Natural killer cell (primary cell): ENCODE results near the gene TPD52L2. TPM values are rescaled to one million over a fixed set of nuclear protein-coding genes. Genes with fewer than 3 reads are reported as not detected.

Experiments used
- ATAC-seq, 3 donors: fragments of 150-1000 bp in 2 of 3; fragments of 200-7000 bp in 1 of 3; cut with Tn5 transposase; 1 replicate in 1 of 3; 2 replicates in 2 of 3; pipeline ENCODE4 v1.10.0; 2021; ENCODE audit warnings: mild to moderate bottlenecking in 2 of 3, moderate library complexity in 2 of 3
- DNase-seq, 2 donors: peaks; one replicate each; pipeline versions ENCODE4 v3.0.0 to v3.0.0-alpha.2; 2013 to 2021; ENCODE audit warnings: mixed read lengths in 1 of 2
- H3K27ac ChIP-seq: one replicate; pipeline ENCODE4 v1.5.1; 2013; ENCODE audit warnings: mild to moderate bottlenecking, low read length
- H3K27me3 ChIP-seq: one replicate; pipeline ENCODE4 v1.6.1; 2013; ENCODE audit warnings: low read length; ENCODE audit not compliant: control insufficient read depth, insufficient read depth
- H3K36me3 ChIP-seq: one replicate; pipeline ENCODE4 v1.6.1; 2013; ENCODE audit warnings: low read length; ENCODE audit not compliant: control insufficient read depth, insufficient read depth
- H3K4me1 ChIP-seq: one replicate; pipeline ENCODE4 v1.6.1; 2013; ENCODE audit warnings: low read length; ENCODE audit not compliant: control insufficient read depth, insufficient read depth
- H3K4me3 ChIP-seq: one replicate; pipeline ENCODE4 v1.5.1; 2013; ENCODE audit warnings: low read length
- H3K9me3 ChIP-seq: one replicate; pipeline ENCODE4 v1.6.1; 2013; ENCODE audit warnings: low read length; ENCODE audit not compliant: control insufficient read depth, insufficient read depth
- H3K27ac Mint-ChIP-seq, 2 donors: one replicate each; pipeline ENCODE4 v1.8.0; 2022; ENCODE audit warnings: mild to moderate bottlenecking in 2 of 2, mixed read lengths in 2 of 2, moderate library complexity in 1 of 2
- H3K27me3 Mint-ChIP-seq, 2 donors: one replicate each; pipeline ENCODE4 v1.8.0; 2022; ENCODE audit warnings: low read depth in 2 of 2, mixed read lengths in 2 of 2
- H3K36me3 Mint-ChIP-seq: one replicate; pipeline ENCODE4 v1.8.0; 2022; ENCODE audit warnings: mixed read lengths
- H3K4me1 Mint-ChIP-seq, 2 donors: one replicate each; pipeline ENCODE4 v1.8.0; 2022; ENCODE audit warnings: mixed read lengths in 2 of 2
- H3K4me3 Mint-ChIP-seq: one replicate; pipeline ENCODE4 v1.8.0; 2022; ENCODE audit warnings: mild to moderate bottlenecking, moderate library complexity, mixed read lengths
- H3K9me3 Mint-ChIP-seq, 2 donors: one replicate each; pipeline ENCODE4 v1.8.0; 2022; ENCODE audit warnings: mixed read lengths in 2 of 2
- CTCF ChIP-seq: fragments of 200-600 bp; IDR thresholded peaks from one replicate; pipeline ENCODE4 v1.8.0; 2022; ENCODE audit warnings: antibody characterized with exemption
- WGBS: methylation state at CpG from one replicate; pipeline ENCODE4 v1.1.7; 2013; ENCODE audit warnings: missing lambda C conversion rate; ENCODE audit not compliant: insufficient coverage; 5-methylcytosine and 5-hydroxymethylcytosine counted together
- intact Hi-C: fragments of 100-400 bp; cut with micrococcal nuclease; formaldehyde crosslinking; loops from one replicate; pipeline ENCODE4 v1.14.2; 2022
- total RNA-seq, 4 donors: library from RNA; stranded (reverse); fragments of 120-200 nt in 1 of 4; gene quantifications; one replicate each; pipeline versions ENCODE4 v1.2.3 to v1.2.4, GENCODE V29; 2013 to 2022

The TPD52L2 gene
- total RNA-seq, 3 donors from 2014 or later (not counting 1 experiment from before 2014, with no cell fraction given) = 36.8 to 47.2 (median 45.1) TPM

- 93% methylated on average over 23 of the region's 23 CpGs for WGBS
- TF ChIP-seq CTCF = no peak
- Histone ChIP-seq H3K36me3 (peaks cover 17% of the 10 kb centered on the region), H3K9me3 (peaks cover 14% of the 10 kb centered on the region), H3K27me3 (no peaks in the 10 kb centered on the region), H3K27ac (no peak overlapping the region), H3K4me3 (no peak overlapping the region), H3K4me1 (no peaks in the 10 kb centered on the region)
- Mint-ChIP-seq H3K9me3 (peaks cover 0 to 3% of the 10 kb centered on the region in 2 donors), H3K4me1 (peaks cover 0 to 13% of the 10 kb centered on the region in 2 donors), H3K36me3 (no peaks in the 10 kb centered on the region), H3K4me3 (no peak overlapping the region), H3K27me3 (no peaks in the 10 kb centered on the region), H3K27ac (no peak overlapping the region)
- intact Hi-C loops = no loop called here
- DNase-seq = no peak
- ATAC-seq = no peak
Observed at GRCh38 chr20:63920226-63920625, 55.2 kb downstream of the TPD52L2 start.

- WGBS = 97% methylated on average over 2 of the region's 8 CpGs
- H3K4me3 Mint-ChIP-seq = no peak overlapping the region
- TF ChIP-seq CTCF = no peak
- DNase-seq = no peak
- Histone ChIP-seq H3K27me3 (no peaks in the 10 kb centered on the region), H3K9me3 (no peaks in the 10 kb centered on the region), H3K27ac (no peak overlapping the region), H3K4me1 (no peaks in the 10 kb centered on the region), H3K36me3 (peaks cover 21% of the 10 kb centered on the region), H3K4me3 (no peak overlapping the region)
- H3K4me1 Mint-ChIP-seq = peaks cover 9 to 11% of the 10 kb centered on the region in 2 donors
- H3K27me3 Mint-ChIP-seq = no peaks in the 10 kb centered on the region
- H3K27ac Mint-ChIP-seq = peak overlapping the region in 1 of 2 donors; percentile 18
- H3K9me3 Mint-ChIP-seq = no peaks in the 10 kb centered on the region
- no peaks in the 10 kb centered on the region for H3K36me3 Mint-ChIP-seq
- no peak for ATAC-seq
- intact Hi-C loops = no loop called here
Observed at GRCh38 chr20:63923651-63924050, 58.6 kb downstream of the TPD52L2 start.

GRCh38 chr20:63924241-63924640, 59.2 kb downstream of the TPD52L2 start:
- no peak overlapping the region for H3K4me3 ChIP-seq
- Mint-ChIP-seq H3K9me3 (no peaks in the 10 kb centered on the region), H3K27ac (peak overlapping the region in 1 of 2 donors; percentile 18), H3K4me1 (peaks cover 9 to 11% of the 10 kb centered on the region in 2 donors), H3K36me3 (no peaks in the 10 kb centered on the region), H3K27me3 (no peaks in the 10 kb centered on the region), H3K4me3 (no peak overlapping the region)
- no peaks in the 10 kb centered on the region for H3K9me3 ChIP-seq
- no peaks in the 10 kb centered on the region for H3K27me3 ChIP-seq
- DNase-seq (no peak), ATAC-seq (no peak)
- no peaks in the 10 kb centered on the region for H3K4me1 ChIP-seq
- WGBS = 73% methylated on average over 9 of the region's 9 CpGs
- TF ChIP-seq CTCF = no peak
- no peak overlapping the region for H3K27ac ChIP-seq
- intact Hi-C loops = no loop called here
- H3K36me3 ChIP-seq = peaks cover 24% of the 10 kb centered on the region

- Mint-ChIP-seq H3K4me3 (no peak overlapping the region), H3K4me1 (peaks cover 9 to 11% of the 10 kb centered on the region in 2 donors), H3K9me3 (no peaks in the 10 kb centered on the region), H3K27ac (no peak overlapping the region), H3K27me3 (no peaks in the 10 kb centered on the region), H3K36me3 (no peaks in the 10 kb centered on the region)
- H3K27ac ChIP-seq = no peak overlapping the region
- TF ChIP-seq CTCF = no peak
- H3K4me1 ChIP-seq = no peaks in the 10 kb centered on the region
- WGBS = 94% methylated on average over 8 of the region's 8 CpGs
- intact Hi-C loops = no loop called here
- no peak for ATAC-seq
- DNase-seq = no peak
- no peak overlapping the region for H3K4me3 ChIP-seq
- no peaks in the 10 kb centered on the region for H3K9me3 ChIP-seq
- no peaks in the 10 kb centered on the region for H3K27me3 ChIP-seq
- H3K36me3 ChIP-seq = peaks cover 36% of the 10 kb centered on the region
Observed at GRCh38 chr20:63926298-63926697, 61.2 kb downstream of the TPD52L2 start.
